Right lobe of liver (tissue), 4 donors: ENCODE results near the gene RDH11.

ENCODE experiments used
- CTCF ChIP-seq, 4 donors: fragments of 200-600 bp in 3 of 4; fragments of 450-650 bp in 1 of 4; IDR thresholded peaks; one replicate each; pipeline versions ENCODE4 v1.5.1 to v1.8.0; 2016 to 2022; ENCODE audit warnings: antibody characterized with exemption in 4 of 4, mild to moderate bottlenecking in 2 of 4
- POLR2A ChIP-seq: fragments of 450-650 bp; IDR thresholded peaks from one replicate; pipeline ENCODE4 v1.6.1; 2017; ENCODE audit warnings: antibody characterized with exemption, mild to moderate bottlenecking
- donor health status: DM: no; HTN: no; CAD: no.
- donor health status: DM: no; HTN: no; CAD: no.
- donor health status: DM: no; HTN: yes; CAD: no.

- TF ChIP-seq CTCF (IDR thresholded peaks at IDR 0.05) (no peak), POLR2A (no peak)
Measured at GRCh38 chr14:67675219-67675582, 20.4 kb downstream of the RDH11 start.
